Subcutaneous abdominal adipose tissue (tissue), 5 donors: ENCODE results near the gene TST.

Experiments used
- H3K27ac ChIP-seq: one replicate; pipeline ENCODE4 v1.7.0; 2013; ENCODE audit warnings: low read depth, mild to moderate bottlenecking, inconsistent platforms, low read length, moderate library complexity
- H3K27me3 ChIP-seq, 5 donors: one replicate each; pipeline ENCODE4 v1.7.0; 2013; ENCODE audit warnings: low read length in 5 of 5, inconsistent platforms in 1 of 5; ENCODE audit not compliant: control insufficient read depth in 5 of 5, insufficient read depth in 4 of 5
- H3K36me3 ChIP-seq, 5 donors: one replicate each; pipeline ENCODE4 v1.7.0; 2013; ENCODE audit warnings: low read length in 5 of 5; ENCODE audit not compliant: control insufficient read depth in 5 of 5, insufficient read depth in 5 of 5
- H3K4me1 ChIP-seq, 5 donors: one replicate each; pipeline ENCODE4 v1.7.0; 2013; ENCODE audit warnings: low read length in 5 of 5, mild to moderate bottlenecking in 3 of 5, moderate library complexity in 1 of 5; ENCODE audit not compliant: control insufficient read depth in 5 of 5, insufficient read depth in 5 of 5
- H3K4me3 ChIP-seq, 5 donors: one replicate each; pipeline ENCODE4 v1.7.0; 2013; ENCODE audit warnings: low read length in 5 of 5, low read depth in 1 of 5
- H3K9ac ChIP-seq, 5 donors: one replicate each; pipeline ENCODE4 v1.7.0; 2013; ENCODE audit warnings: low read length in 5 of 5, mild to moderate bottlenecking in 4 of 5, moderate library complexity in 3 of 5
- H3K9me3 ChIP-seq, 5 donors: one replicate each; pipeline ENCODE4 v1.7.0; 2013; ENCODE audit warnings: low read length in 5 of 5; ENCODE audit not compliant: control insufficient read depth in 5 of 5
- donor health status: healthy.
- donor health status: healthy.
- donor health status: healthy.
- donor health status: healthy.
- donor health status: healthy.

Gene TST

GRCh38 chr22:37009490-37009889 is 9.8 kb downstream of the TST start:
- H3K4me1 ChIP-seq: peaks cover 2 to 45% (median 41%) of the 10 kb centered on the region in 5 donors
- no peak overlapping the region for H3K27ac ChIP-seq
- H3K27me3 ChIP-seq: no peaks in the 10 kb centered on the region
- H3K36me3 ChIP-seq: no peaks in the 10 kb centered on the region
- no peak overlapping the region for H3K9ac ChIP-seq
- peaks cover 0 to 3% (median 0%) of the 10 kb centered on the region in 5 donors for H3K9me3 ChIP-seq
- no peak overlapping the region for H3K4me3 ChIP-seq

DNA sequence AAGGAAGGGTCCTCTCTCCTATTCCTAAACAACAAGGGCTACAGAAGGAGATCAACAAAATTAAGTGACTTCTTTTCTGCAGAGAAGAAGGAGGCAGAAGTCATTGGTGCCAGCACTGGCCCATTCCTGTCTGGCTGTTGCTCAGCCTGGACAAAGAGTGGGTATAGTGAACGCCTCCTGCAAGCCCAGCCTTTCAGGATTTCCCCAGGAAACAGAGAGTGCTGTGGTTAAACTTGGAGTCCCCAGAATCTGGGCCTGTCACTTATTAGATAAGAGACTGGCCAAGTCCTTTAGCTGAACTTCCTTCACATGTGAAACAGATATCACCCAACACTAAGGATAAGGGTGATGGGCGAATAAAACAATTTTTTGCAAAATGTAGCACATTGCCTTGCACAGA is 10.9 kb downstream of the TST start:
- no peaks in the 10 kb centered on the region for H3K27me3 ChIP-seq
- no peak overlapping the region for H3K4me3 ChIP-seq
- H3K36me3 ChIP-seq: no peaks in the 10 kb centered on the region
- no peak overlapping the region for H3K9ac ChIP-seq
- H3K4me1 ChIP-seq: peaks cover 2 to 44% (median 34%) of the 10 kb centered on the region in 5 donors
- no peak overlapping the region for H3K27ac ChIP-seq
- peaks cover 0 to 3% (median 0%) of the 10 kb centered on the region in 5 donors for H3K9me3 ChIP-seq

- peaks cover 0 to 2% (median 0%) of the 10 kb centered on the region in 5 donors for H3K27me3 ChIP-seq
- H3K9me3 ChIP-seq: peaks cover 0 to 3% (median 0%) of the 10 kb centered on the region in 5 donors
- peaks cover 2 to 44% (median 27%) of the 10 kb centered on the region in 5 donors for H3K4me1 ChIP-seq
- no peak overlapping the region for H3K4me3 ChIP-seq
- no peak overlapping the region for H3K9ac ChIP-seq
- H3K36me3 ChIP-seq: no peaks in the 10 kb centered on the region
- H3K27ac ChIP-seq: no peak overlapping the region
Measured at GRCh38 chr22:37007651-37008050, 11.6 kb downstream of the TST start.

GRCh38 chr22:37002633-37003032 is 16.6 kb downstream of the TST start:
- Histone ChIP-seq H3K27me3 (peaks cover 0 to 2% (median 0%) of the 10 kb centered on the region in 5 donors), H3K27ac (no peak overlapping the region), H3K9ac (no peak overlapping the region)

GRCh38 chr22:37001826-37002225 is 17.4 kb downstream of the TST start:
- Histone ChIP-seq H3K27ac (no peak overlapping the region), H3K4me1 (no peaks in the 10 kb centered on the region), H3K27me3 (peaks cover 0 to 2% (median 0%) of the 10 kb centered on the region in 5 donors), H3K9me3 (peaks cover 0 to 3% (median 0%) of the 10 kb centered on the region in 5 donors), H3K9ac (no peak overlapping the region), H3K4me3 (no peak overlapping the region), H3K36me3 (no peaks in the 10 kb centered on the region)

More at GRCh38 chr22:37002633-37003032, 16.6 kb downstream of the TST start:
- peaks cover 0 to 6% (median 2%) of the 10 kb centered on the region in 5 donors for H3K4me1 ChIP-seq
- H3K36me3 ChIP-seq: no peaks in the 10 kb centered on the region
- H3K4me3 ChIP-seq: no peak overlapping the region
- peaks cover 0 to 3% (median 0%) of the 10 kb centered on the region in 5 donors for H3K9me3 ChIP-seq

GRCh38 chr22:37000676-37001534 is 18.3 kb downstream of the TST start:
- Histone ChIP-seq H3K27ac (no peak overlapping the region), H3K9me3 (peaks cover 0 to 3% (median 0%) of the 10 kb centered on the region in 5 donors), H3K27me3 (peaks cover 0 to 2% (median 0%) of the 10 kb centered on the region in 5 donors), H3K36me3 (no peaks in the 10 kb centered on the region), H3K4me3 (no peak overlapping the region), H3K9ac (no peak overlapping the region), H3K4me1 (no peaks in the 10 kb centered on the region)

- Histone ChIP-seq H3K27me3 (peaks cover 0 to 4% (median 0%) of the 10 kb centered on the region in 5 donors), H3K4me3 (no peak overlapping the region), H3K4me1 (no peaks in the 10 kb centered on the region), H3K9ac (no peak overlapping the region), H3K36me3 (no peaks in the 10 kb centered on the region), H3K27ac (no peak overlapping the region), H3K9me3 (no peaks in the 10 kb centered on the region)
Measured at GRCh38 chr22:36999463-36999862, 19.8 kb downstream of the TST start.

DNA sequence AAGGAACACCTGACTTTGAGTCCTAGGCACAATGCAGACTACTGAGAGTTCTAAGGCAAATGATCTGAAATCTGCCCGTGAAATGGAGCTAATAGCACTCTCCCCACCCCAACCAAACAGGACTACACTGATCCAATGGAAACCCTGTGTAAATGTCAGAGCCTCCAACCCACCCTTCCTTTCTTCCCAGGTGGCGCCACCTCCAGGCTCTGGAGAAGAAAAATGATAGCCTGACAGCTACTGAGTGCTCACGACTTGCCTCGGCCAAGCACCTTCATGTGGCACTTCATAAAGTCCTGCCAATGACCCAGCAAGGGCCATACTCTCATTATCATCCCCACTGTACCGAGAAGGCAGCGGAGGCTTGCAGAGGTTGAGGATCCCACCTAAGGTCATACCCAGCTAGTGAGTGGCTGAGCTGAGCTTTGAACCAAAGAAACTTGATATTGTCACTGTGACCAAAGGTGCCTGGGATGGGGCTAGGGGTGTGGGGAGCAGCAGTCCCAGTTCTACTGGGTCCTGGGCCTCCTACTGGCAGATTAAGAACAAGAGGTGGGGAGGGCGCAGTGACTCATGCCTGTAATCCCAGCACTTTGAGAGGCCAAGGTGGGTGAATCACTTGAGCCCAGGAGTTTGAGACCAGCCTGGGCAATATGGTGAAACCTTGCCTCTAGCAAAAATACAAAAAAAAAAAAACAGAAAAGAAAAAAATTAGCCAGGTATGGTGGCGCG is 20.5 kb downstream of the TST start:
- Histone ChIP-seq H3K36me3 (no peaks in the 10 kb centered on the region), H3K4me3 (no peak overlapping the region), H3K27me3 (peaks cover 0 to 4% (median 0%) of the 10 kb centered on the region in 5 donors), H3K9me3 (no peaks in the 10 kb centered on the region), H3K9ac (peak overlapping the region in 1 of 5 donors; percentile 8), H3K4me1 (no peaks in the 10 kb centered on the region), H3K27ac (no peak overlapping the region)

- Histone ChIP-seq H3K27me3 (peaks cover 0 to 4% (median 0%) of the 10 kb centered on the region in 5 donors), H3K4me3 (no peak overlapping the region), H3K36me3 (no peaks in the 10 kb centered on the region), H3K9me3 (no peaks in the 10 kb centered on the region), H3K4me1 (no peaks in the 10 kb centered on the region), H3K27ac (no peak overlapping the region), H3K9ac (no peak overlapping the region)
Measured at GRCh38 chr22:36997746-36998145, 21.5 kb downstream of the TST start.

GRCh38 chr22:36991206-36991605 is 28.0 kb downstream of the TST start:
- H3K9ac ChIP-seq: no peak overlapping the region
- no peak overlapping the region for H3K4me3 ChIP-seq
- no peaks in the 10 kb centered on the region for H3K4me1 ChIP-seq
- H3K27ac ChIP-seq: no peak overlapping the region
- H3K9me3 ChIP-seq: peaks cover 0 to 8% (median 3%) of the 10 kb centered on the region in 5 donors
- H3K36me3 ChIP-seq: no peaks in the 10 kb centered on the region
- peaks cover 10 to 28% (median 25%) of the 10 kb centered on the region in 5 donors for H3K27me3 ChIP-seq
